Amygdala (tissue), 56 donors: Measurements from ENCODE around the gene CCDC40.

ENCODE experiments used
- DNase-seq, 56 donors: peaks; one replicate each; lab custom pipeline; 2025; lab: John Stamatoyannopoulos, UW

The CCDC40 gene

GRCh38 chr17:80109066-80109660 is 72.7 kb downstream of the CCDC40 start:
- DNase-seq: no peak

- no peak for DNase-seq
Observed at GRCh38 chr17:80109713-80110446, 73.4 kb downstream of the CCDC40 start.

GRCh38 chr17:80110447-80110812 is 74.0 kb downstream of the CCDC40 start:
- DNase-seq: no peak

GRCh38 chr17:80110927-80111701 is 74.7 kb downstream of the CCDC40 start:
- DNase-seq: no peak

GRCh38 chr17:80111702-80112470 is 75.4 kb downstream of the CCDC40 start:
- no peak for DNase-seq

GRCh38 chr17:80112471-80113032 is 76.1 kb downstream of the CCDC40 start:
- DNase-seq: no peak

- no peak for DNase-seq
Observed at GRCh38 chr17:80113033-80113484, 76.6 kb downstream of the CCDC40 start.

GRCh38 chr17:80114758-80115157 is 78.3 kb downstream of the CCDC40 start:
- DNase-seq: no peak

GRCh38 chr17:80115159-80115558 is 78.7 kb downstream of the CCDC40 start:
- DNase-seq: no peak

- no peak for DNase-seq
Observed at GRCh38 chr17:80116276-80116920, 80.0 kb downstream of the CCDC40 start.

- DNase-seq: no peak
Observed at GRCh38 chr17:80116921-80117380, 80.5 kb downstream of the CCDC40 start.

GRCh38 chr17:80117491-80118401 is 81.3 kb downstream of the CCDC40 start:
- DNase-seq: no peak

GRCh38 chr17:80118601-80119270 is 82.3 kb downstream of the CCDC40 start:
- DNase-seq: no peak

- no peak for DNase-seq
Observed at GRCh38 chr17:80119271-80119791, 82.9 kb downstream of the CCDC40 start.

- no peak for DNase-seq
Observed at GRCh38 chr17:80119839-80120238, 83.4 kb downstream of the CCDC40 start.

- no peak for DNase-seq
Observed at GRCh38 chr17:80122026-80122575, 85.7 kb downstream of the CCDC40 start.

- no peak for DNase-seq
Observed at GRCh38 chr17:80122926-80123505, 86.6 kb downstream of the CCDC40 start.
